Pancreas (tissue), 10 donors: ENCODE data around the gene LRIG1. TPM values are rescaled to one million over a fixed set of nuclear protein-coding genes. Genes with fewer than 3 reads are reported as not detected.

Experiments
- ATAC-seq, 4 donors: fragments of 200-7000 bp; cut with Tn5 transposase; one replicate each; pipeline versions ENCODE4 v1.8.0 to v1.9.1; 2020; ENCODE audit warnings: mild to moderate bottlenecking in 4 of 4, moderate library complexity in 4 of 4
- DNase-seq, 6 donors: peaks; one replicate each; pipeline ENCODE4 v3.0.0-alpha.2; 2020
- FAIRE-seq: peaks from 2 replicates; lab custom pipeline; 2012; peaks lifted over from hg19 to GRCh38; lab: Jason Lieb, UNC
- H3K27ac ChIP-seq, 4 donors: fragments of 200-600 bp; sonication (generic); 1 replicate in 3 of 4; 2 replicates in 1 of 4; pipeline versions ENCODE4 v1.5.0 to v1.8.0; 2020
- H3K27me3 ChIP-seq, 4 donors: fragments of 200-600 bp; one replicate each; pipeline ENCODE4 v1.8.0; 2021
- H3K36me3 ChIP-seq, 3 donors: fragments of 200-600 bp; sonication (generic) in 1 of 3; one replicate each; pipeline versions ENCODE4 v1.5.0 to v1.8.0; 2020 to 2021
- H3K4me1 ChIP-seq, 3 donors: fragments of 200-600 bp; one replicate each; pipeline ENCODE4 v1.8.0; 2021
- H3K4me3 ChIP-seq, 4 donors: fragments of 200-600 bp; sonication (generic) in 2 of 4; one replicate each; pipeline versions ENCODE4 v1.5.0 to v1.8.0; 2020 to 2021
- H3K9me3 ChIP-seq, 4 donors: fragments of 200-600 bp; one replicate each; pipeline ENCODE4 v1.8.0; 2021
- WGBS, 2 donors: extraction: QIAGEN DNeasy Blood & Tissue Kit; methylation state at CpG; one replicate each; pipeline ENCODE4 v1.1.7; 2013; 5-methylcytosine and 5-hydroxymethylcytosine counted together
- intact Hi-C, 3 donors: fragments of 100-400 bp; cut with DNase I; formaldehyde crosslinking; loops; one replicate each; pipeline versions ENCODE4 v1.11.1 to v1.14.2; 2022
- polyA plus RNA-seq, 2 donors: library from polyadenylated mRNA; stranded (reverse); fragments of 200-250 nt; gene quantifications; one replicate each; pipeline ENCODE4 v1.2.3, GENCODE V29; 2013
- total RNA-seq, 6 donors: library from RNA; stranded (reverse); fragmentation: NEBNext Ultra II Directional in 4 of 6; extraction: Animal tissue kit (Norgen Biotek cat#: 25700) in 4 of 6; gene quantifications; one replicate each; pipeline versions ENCODE4 v1.2.1 to v1.2.4, GENCODE V29; 2021 to 2023
- TF ChIP-seq, protein P1 (sequence below), 4 donors: fragments of 200-600 bp; sonication (generic) in 3 of 4; IDR thresholded peaks; one replicate each; pipeline versions ENCODE4 v1.5.0 to v1.8.0; 2021; ENCODE audit warnings: antibody characterized with exemption in 4 of 4
- donor health status: healthy with polysubstance abuse.
- donor health status: DM: no; HTN: no; CAD: no; lungs with moderate emphysema.
- donor health status: DM: no; HTN: no; CAD: no.
- donor health status: control.
- donor health status: control.
- donor health status: Bipolar disorder and iron deficiency.
- donor health status: DM: yes; HTN: yes; CAD: no.
- donor health status: DM: no; HTN: no; CAD: no.
- donor health status: DM: no; HTN: no; CAD: no.
- donor health status: DM: yes; HTN: yes; CAD: no.

LRIG1 gene
- total and polyA plus RNA-seq, 8 donors, result 32.7 to 104 (median 68.0) TPM

- FAIRE-seq (no peak), DNase-seq (no peak), ATAC-seq (no peak)
- H3K36me3 ChIP-seq, result peaks cover 4 to 85% (median 66%) of the 10 kb centered on the region in 3 donors
- H3K27ac ChIP-seq, result no peak overlapping the region
- TF ChIP-seq, protein P1, sequence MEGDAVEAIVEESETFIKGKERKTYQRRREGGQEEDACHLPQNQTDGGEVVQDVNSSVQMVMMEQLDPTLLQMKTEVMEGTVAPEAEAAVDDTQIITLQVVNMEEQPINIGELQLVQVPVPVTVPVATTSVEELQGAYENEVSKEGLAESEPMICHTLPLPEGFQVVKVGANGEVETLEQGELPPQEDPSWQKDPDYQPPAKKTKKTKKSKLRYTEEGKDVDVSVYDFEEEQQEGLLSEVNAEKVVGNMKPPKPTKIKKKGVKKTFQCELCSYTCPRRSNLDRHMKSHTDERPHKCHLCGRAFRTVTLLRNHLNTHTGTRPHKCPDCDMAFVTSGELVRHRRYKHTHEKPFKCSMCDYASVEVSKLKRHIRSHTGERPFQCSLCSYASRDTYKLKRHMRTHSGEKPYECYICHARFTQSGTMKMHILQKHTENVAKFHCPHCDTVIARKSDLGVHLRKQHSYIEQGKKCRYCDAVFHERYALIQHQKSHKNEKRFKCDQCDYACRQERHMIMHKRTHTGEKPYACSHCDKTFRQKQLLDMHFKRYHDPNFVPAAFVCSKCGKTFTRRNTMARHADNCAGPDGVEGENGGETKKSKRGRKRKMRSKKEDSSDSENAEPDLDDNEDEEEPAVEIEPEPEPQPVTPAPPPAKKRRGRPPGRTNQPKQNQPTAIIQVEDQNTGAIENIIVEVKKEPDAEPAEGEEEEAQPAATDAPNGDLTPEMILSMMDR (IDR thresholded peaks at IDR 0.05), result no peak
- WGBS, 2 donors, result 91 to 93% methylated on average over 18 of the region's 18 CpGs
- H3K9me3 ChIP-seq, result no peaks in the 10 kb centered on the region
- H3K27me3 ChIP-seq, result no peaks in the 10 kb centered on the region
- intact Hi-C loops, result no loop called here
- peaks cover 0 to 3% (median 0%) of the 10 kb centered on the region in 3 donors for H3K4me1 ChIP-seq
- no peak overlapping the region for H3K4me3 ChIP-seq
Measured at GRCh38 chr3:66383023-66383422, 117.8 kb downstream of the LRIG1 start.

DNA sequence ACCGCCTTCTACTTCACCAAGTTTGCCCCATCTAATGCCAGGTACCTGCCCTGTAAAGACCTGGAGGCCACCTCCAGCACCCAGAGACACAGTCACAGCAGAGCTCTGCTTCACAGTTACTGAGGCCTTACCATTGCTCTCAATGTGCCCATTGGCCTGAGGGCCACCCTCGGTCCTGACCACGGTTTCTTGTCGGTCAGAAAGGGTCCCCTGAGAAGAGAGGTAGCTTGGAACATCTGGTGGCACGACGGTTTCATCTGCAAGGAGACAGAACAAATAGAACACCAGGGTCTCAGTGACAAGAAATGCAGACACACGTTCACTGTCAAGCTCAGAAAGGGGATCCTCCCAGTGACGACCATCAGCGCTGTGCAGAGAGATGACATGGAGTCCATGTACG is 118.7 kb downstream of the LRIG1 start:
- H3K36me3 ChIP-seq, result peaks cover 4 to 93% (median 70%) of the 10 kb centered on the region in 3 donors
- 83 to 89% methylated on average over 10 of the region's 10 CpGs for WGBS, 2 donors
- H3K27me3 ChIP-seq, result no peaks in the 10 kb centered on the region
- intact Hi-C loops, result no loop called here
- DNase-seq (no peak), ATAC-seq (no peak), FAIRE-seq (no peak)
- H3K27ac ChIP-seq, result peak overlapping the region in 1 of 4 donors; percentile 22
- TF ChIP-seq, protein P1 (IDR thresholded peaks at IDR 0.05), result no peak
- H3K4me3 ChIP-seq, result no peak overlapping the region
- H3K9me3 ChIP-seq, result no peaks in the 10 kb centered on the region
- peaks cover 0 to 11% (median 4%) of the 10 kb centered on the region in 3 donors for H3K4me1 ChIP-seq

- Histone ChIP-seq H3K27ac (peak overlapping the region in 1 of 4 donors; percentile 22), H3K4me3 (no peak overlapping the region), H3K4me1 (peaks cover 0 to 16% (median 9%) of the 10 kb centered on the region in 3 donors), H3K9me3 (no peaks in the 10 kb centered on the region), H3K27me3 (no peaks in the 10 kb centered on the region), H3K36me3 (peaks cover 4 to 93% (median 69%) of the 10 kb centered on the region in 3 donors)
- ATAC-seq (peak; percentile 19 to 60 (median 60)), FAIRE-seq (no peak), DNase-seq (peak in 1 of 6 donors; percentile 78)
- WGBS, 2 donors, result 53 to 60% methylated on average over 7 of the region's 7 CpGs
- TF ChIP-seq, protein P1 (IDR thresholded peaks at IDR 0.05), result no peak
- intact Hi-C loops, result no loop called here
Measured at GRCh38 chr3:66381626-66382025, 119.2 kb downstream of the LRIG1 start.

GRCh38 chr3:66380200-66380932 is 120.5 kb downstream of the LRIG1 start:
- intact Hi-C loops, result no loop called here
- no peaks in the 10 kb centered on the region for H3K27me3 ChIP-seq
- TF ChIP-seq, protein P1 (IDR thresholded peaks at IDR 0.05), result no peak
- FAIRE-seq (no peak), DNase-seq (no peak), ATAC-seq (no peak)
- no peaks in the 10 kb centered on the region for H3K9me3 ChIP-seq
- no peak overlapping the region for H3K27ac ChIP-seq
- H3K4me1 ChIP-seq, result peaks cover 0 to 21% (median 9%) of the 10 kb centered on the region in 3 donors
- no peak overlapping the region for H3K4me3 ChIP-seq
- H3K36me3 ChIP-seq, result peaks cover 0 to 81% (median 57%) of the 10 kb centered on the region in 3 donors
- WGBS, 2 donors, result 86 to 93% methylated on average over 26 of the region's 26 CpGs

DNA sequence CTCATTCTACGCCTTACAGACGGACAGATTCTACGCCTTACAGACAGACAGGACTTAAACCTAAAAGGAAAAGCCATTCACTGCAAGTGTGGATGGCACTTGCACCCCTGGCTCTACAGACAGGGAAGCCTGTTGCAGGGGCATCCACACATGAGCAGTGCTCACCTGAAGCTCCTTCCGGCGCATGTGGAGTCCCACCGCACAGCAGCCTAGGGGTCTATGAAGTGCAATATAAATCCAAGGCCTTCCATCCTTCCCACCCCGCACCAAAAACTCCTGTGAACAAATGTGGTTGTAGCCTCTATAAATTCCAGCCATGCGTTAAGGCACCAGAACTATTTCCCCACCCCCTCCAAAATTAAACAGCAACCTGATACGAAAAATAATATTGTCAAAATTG is 121.3 kb downstream of the LRIG1 start:
- H3K4me1 ChIP-seq, result peaks cover 0 to 21% (median 9%) of the 10 kb centered on the region in 3 donors
- DNase-seq, result no peak
- H3K27ac ChIP-seq, result no peak overlapping the region
- H3K9me3 ChIP-seq, result no peaks in the 10 kb centered on the region
- WGBS, 2 donors, result 94% methylated on average over 9 of the region's 9 CpGs
- no peak for FAIRE-seq
- H3K36me3 ChIP-seq, result peaks cover 0 to 73% (median 53%) of the 10 kb centered on the region in 3 donors
- intact Hi-C loops, result loop anchor here in 1 of 3 donors (10.0 kb wide), 1 partner anchor 105 kb away; no protein-coding TSS in a partner anchor
- no peak overlapping the region for H3K4me3 ChIP-seq
- no peaks in the 10 kb centered on the region for H3K27me3 ChIP-seq
- TF ChIP-seq, protein P1 (IDR thresholded peaks at IDR 0.05), result no peak
- no peak for ATAC-seq
